GM19193 (cell line): Measurements from ENCODE around the gene PSMC4.

Source experiments
- POLR2A ChIP-seq: IDR thresholded peaks from 4 replicates; pipeline ENCODE4 v1.6.1; 2011; ENCODE audit not compliant: insufficient read depth, insufficient read length; ENCODE audit errors: extremely low read depth

PSMC4 gene

DNA sequence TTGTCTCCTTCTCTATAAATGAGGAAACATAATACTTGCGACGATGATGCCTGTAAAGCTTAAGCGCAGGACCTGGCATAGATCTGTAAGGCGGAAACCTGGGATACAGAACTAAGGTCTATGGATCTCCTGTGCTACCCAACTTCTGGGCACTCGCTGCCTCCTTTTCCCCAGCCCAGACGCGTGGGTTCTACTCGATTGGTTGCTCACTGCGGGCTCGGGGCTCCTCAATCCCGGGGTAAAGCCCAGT is 615 bp upstream of the PSMC4 start:
- TF ChIP-seq POLR2A: no peak

DNA sequence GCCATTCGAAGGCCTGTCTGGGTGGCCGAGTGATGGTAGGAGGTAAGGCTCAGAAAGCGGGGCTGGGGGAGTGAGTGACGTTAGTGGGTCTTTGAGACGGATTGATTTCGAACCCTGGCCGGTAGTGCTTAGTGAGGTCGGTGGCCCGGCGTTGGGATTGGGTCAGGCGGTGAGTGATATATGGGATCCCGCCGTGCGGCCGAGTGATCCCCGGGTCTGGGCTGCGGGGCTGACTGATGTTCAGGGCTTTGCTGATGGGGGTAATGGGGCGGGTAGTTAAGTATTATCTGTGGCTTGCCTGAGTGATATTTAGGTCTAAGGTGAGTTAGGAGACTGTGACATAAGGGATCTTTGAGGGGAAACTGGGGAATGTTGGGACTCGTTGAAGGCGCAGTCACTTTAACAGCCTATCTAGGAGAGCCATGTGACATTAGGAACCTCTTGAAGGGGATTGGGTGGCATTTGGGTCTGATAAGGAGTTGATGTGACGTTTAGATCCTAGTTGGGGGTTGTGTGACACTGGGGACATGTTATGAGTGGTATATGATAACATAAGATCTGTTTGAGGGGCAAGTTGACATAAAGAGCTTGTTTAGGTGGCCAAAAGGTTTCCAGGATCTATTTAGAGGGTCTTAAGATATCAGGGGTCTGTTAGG is 543 bp downstream of the PSMC4 start:
- TF ChIP-seq POLR2A: no peak

DNA sequence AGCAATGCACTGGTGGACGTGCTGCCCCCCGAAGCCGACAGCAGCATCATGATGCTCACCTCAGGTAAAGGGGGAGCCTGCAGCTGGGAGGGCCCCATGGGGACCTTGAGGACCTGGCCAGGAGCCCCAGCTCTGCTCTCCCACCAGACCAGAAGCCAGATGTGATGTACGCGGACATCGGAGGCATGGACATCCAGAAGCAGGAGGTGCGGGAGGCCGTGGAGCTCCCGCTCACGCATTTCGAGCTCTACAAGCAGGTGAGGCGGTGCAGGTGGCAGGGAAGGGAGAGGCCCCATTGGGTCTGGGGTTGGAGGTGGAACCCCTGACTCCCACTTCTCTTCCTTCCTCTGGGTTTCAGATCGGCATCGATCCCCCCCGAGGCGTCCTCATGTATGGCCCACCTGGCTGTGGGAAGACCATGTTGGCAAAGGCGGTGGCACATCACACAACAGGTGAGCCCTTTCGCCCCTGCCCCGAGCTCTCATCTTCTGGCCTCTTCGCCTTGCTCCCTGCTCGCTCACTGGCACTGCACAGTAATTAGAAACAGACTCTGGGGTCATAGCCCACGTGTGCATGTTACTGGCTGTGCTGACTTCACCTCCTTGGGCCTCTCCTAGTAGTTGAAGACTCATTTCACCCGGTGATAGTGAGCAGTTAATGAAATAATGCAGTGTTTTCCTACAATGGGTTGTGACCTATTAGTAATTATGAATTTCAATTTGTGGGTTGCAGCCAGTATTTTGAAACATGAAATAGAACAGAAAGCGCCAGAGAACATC is 3.6 kb downstream of the PSMC4 start:
- no peak for TF ChIP-seq POLR2A

DNA sequence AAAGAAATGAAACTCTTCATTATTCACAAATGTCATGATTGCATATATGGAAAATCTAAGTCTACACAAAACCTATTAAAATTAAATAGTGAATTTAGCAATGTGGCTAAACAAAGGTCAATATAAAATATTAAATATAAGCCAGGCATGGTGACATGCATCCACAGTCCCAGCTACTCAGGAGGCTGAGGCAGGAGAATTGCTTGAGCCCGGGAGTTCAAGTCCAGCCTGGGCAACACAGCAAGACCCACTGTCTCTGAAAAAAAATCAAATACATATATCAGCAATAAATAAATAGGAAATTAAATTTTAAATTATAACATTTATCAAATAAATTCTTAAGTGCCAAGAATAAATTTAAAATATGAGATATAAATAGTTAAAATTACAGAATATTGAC is 11.9 kb downstream of the PSMC4 start:
- no peak for TF ChIP-seq POLR2A

DNA sequence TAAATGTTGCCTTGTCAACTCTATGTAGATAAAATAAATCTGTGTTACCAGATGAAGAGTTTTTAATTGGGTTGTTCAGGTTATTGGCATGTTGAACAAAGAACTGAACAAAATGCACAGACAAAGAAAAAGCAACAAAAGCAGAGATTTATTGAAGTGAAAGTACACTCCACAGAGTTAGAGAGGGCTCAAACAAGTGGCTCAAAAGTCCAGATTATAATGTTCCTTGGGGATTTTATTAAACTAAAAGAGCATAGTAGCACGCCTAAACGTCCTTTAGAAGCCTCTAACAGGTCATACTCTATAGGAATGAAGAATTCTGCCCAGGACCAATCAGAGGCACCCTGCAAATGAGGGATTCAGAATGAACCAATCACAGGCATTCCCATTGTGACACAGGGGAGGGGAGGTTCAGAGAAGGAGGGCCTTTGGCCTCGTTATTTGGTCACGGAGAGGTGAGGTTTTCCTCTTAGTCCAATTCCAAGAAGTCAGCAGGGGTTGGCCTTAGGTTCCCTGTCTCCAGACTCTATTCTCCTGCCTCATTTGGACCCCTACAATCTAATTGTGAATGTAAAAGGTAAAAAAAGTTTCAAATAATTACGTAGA is 12.8 kb downstream of the PSMC4 start:
- TF ChIP-seq POLR2A: no peak

DNA sequence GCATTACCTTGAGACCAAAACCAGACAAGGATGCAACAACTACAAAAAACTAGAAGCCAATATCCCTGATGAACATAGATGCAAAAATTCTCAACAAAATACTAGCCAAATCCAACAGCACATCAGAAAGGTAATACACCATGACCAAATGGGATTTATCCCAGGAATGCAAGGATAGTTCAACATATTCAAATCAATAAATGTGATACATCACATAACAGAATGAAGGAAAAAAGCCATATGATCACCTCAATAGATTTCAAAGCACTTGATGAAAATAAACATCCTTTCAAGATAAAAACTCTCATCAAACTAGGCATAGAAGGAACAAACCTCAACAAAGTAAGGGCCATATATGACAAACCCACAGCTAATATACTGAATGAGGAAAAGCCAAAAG is 15.7 kb downstream of the PSMC4 start:
- no peak for TF ChIP-seq POLR2A

DNA sequence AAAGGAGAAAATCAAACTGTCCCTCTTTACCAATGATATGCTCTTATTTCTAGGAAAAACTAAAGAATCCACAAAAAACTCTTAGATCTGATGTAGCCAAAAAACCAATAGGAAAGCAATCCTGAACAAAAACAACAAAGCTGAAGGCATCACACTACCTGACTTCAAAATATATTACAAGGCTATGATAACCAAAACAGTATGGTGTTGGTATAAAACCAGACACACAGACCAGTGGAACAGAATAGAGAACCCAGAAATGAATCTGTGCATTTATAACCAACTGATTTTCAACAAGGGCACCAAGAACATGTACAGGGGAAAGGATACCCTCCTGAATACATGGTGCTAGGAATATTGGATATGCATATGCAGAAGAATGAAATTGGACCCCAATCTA is 16.2 kb downstream of the PSMC4 start:
- TF ChIP-seq POLR2A: no peak

DNA sequence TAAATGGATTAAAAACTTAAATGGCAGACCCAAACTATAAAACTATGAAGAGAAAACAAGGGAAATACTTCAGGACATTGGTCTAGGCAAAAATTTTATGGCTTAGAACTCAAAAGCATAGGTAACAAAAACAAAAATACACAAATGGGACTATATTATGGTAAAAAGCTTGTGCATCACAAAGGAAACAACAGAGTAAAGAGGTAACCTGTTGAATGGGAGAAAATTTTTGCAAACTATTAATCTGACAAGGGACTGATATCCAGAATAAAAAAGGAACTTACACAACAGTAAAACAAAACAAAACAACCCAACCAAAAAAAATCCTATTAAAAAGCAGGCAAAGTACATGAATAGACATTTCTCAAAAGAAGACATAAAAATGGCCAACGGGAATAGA is 16.6 kb downstream of the PSMC4 start:
- no peak for TF ChIP-seq POLR2A

DNA sequence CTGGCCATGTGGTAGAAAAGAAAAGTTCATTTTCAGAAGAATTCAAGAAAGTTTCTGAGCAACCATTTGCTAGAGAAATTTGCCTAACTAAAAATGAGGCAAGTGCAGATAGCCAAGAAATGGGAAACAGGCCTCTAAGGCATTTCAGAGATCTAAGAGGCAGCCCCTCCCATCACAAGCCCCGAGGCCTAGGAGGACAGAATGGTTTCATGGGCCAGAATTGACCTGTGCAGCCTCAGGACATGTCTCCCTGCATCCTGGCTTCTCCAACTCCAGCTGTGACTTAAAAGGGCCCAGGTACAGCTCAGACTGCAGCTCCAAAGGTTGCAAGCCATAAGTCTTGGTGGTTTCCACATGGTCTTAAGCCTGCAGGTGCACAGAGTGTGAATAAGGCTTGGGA is 22.6 kb downstream of the PSMC4 start:
- TF ChIP-seq POLR2A: no peak

DNA sequence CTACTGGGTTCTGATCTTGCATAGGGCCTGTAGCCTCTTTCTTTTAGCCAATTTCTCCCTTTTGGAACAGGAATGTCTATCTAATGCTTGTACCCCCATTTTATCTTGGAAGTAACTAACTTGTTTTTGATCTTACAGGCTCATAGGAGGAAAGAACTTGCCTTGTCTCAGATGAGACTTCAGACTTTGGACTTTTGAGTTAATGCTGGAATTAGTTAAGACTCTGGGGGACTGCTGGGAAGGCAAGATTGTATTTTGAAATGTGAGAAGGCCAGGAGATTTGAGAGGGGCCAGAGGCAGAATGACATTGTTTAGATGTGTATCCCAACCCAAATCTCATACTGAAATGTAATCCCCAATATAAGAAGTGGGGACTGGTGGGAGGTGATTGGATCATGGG is 23.4 kb downstream of the PSMC4 start:
- no peak for TF ChIP-seq POLR2A

DNA sequence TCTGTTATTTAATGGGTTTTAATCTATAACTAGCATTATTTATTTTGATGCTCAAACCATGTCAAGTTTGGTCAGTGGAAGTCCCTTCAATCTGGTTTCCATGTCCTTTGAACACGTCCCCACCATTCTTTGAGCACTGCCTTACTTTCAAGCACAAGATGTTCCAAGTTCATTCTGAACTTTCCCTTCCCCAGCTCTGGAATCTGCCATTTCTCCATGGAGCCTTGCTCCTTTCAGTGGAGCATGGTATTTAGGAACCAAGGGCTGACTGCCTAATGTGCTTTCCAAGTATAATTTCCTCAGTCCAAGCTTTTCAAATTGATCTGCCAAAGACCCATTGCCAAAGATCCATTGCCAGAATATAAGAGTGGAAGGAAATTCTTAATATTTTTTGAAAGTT is 24.8 kb downstream of the PSMC4 start:
- TF ChIP-seq POLR2A: no peak

DNA sequence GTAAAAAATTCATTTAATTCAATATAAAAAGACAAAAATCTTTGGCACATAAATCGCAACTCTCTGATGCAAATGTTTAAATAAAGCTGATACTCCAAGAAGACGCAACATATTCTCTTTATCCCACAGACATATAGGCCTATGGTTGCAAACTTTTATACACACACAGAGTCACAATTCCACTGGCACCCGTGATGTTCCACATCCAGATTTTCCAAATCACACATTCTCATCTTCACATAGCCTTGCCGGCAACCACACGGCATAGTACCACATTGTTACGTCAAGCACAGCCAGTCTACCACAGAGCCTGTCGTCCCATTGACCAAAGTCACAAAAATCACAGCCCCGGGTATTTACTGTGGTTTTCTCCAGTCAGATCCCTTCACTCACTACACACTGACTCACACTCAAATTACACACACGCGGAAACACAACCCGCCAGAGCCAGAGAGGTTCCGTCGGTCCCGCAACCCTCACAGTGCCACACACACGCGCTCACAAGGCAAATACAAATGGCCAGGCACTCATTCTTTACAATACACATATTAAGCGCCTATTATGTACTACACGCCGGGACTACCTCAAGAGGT is 25.3 kb downstream of the PSMC4 start:
- TF ChIP-seq POLR2A: no peak

DNA sequence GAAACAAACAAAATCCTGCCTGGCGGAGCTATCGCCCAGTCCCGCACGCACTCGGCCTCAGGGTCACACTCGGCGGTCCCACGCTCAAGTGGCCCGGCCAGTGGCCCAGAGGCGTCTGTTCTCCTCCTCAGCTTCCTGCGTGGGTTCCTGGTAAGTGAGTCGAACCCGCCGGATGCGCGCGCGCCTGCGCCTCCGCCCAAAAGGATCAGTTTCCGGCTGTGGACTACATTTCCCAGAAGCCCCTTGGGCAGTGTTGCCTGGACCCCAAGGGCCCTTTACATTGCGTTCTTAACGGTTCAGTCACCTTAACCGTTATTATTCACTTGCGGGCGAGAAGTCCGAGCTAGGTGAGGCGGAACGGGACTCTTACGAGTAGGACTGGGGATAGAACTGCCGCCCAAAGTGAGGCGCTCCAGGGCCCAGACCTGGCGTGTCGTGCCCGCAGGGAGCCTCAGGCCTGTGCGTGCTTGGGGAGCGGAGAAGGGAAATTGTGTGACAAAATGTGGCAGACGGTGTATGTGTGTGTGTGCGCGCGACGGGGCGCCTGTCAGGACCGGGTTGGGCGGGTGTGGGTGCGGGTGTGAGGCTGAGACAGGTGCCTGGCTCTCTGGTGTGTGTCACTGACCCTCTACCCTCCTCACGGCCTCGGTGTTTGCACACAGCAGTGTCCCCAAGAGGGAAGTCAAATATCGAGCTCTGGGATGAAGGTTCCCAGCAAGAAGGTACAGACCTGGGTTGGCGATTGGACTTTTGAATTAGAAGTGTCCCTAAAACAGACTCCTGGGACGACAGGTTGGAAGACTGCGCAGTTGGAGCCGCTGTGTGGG is 26.1 kb downstream of the PSMC4 start, which contains the start of gene ZNF546:
Gene ZNF546, plus strand, starts transcription at position 250 of the 827 bp plus-strand sequence. CDS start 1,267 bp downstream, outside the sequence.
- TF ChIP-seq POLR2A: peak; percentile 98

DNA sequence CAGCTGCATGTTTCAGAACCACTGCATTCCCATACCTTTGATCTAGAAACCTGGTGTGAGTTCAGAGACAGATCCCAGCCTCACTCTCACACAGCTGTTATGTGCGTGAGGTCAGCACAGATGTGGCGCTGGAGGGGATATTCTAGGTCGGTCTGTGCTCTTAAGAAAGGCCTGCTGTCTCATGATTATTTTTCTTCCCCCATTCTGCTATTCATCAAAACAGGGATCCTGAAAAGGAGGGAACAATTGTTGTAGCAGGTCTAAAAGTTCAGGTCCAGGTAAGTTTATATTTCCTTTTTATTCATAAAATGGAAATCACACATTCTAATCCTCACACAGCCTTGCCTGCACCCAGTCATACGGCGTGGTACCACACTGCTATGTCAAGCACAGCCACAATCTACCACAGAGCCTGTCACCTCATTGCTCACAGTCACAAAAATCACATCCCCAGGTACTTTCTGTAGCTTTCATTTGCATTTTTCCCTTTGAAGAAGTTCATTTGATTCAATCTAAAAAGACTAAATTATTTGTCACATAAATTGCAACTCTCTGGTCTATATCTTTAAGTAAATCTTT is 26.8 kb downstream of the PSMC4 start:
- TF ChIP-seq POLR2A: no peak

DNA sequence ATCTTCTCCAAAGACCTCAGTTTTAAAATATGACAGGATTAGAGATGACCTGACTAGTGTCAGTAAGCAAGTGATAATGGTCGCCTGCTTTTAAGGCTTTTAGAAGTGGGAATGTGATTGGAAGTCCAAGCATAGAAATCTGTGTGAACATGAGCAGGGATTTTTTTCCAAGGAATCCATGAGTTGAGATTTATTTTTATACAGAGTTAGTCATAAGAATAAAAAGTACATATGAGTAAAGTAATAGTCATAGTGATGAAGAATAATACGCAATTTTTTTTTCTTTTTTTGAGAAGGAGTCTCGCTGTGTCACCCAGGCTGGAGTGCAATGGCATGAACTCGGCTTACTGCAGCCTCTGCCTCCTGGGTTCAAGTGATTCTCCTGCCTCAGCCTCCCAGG is 27.5 kb downstream of the PSMC4 start:
- no peak for TF ChIP-seq POLR2A
